Posterior vena cava (tissue), 2 donors: ENCODE measurements around the gene PTPA. TPM values are rescaled to one million over a fixed set of nuclear protein-coding genes. Genes with fewer than 3 reads are reported as not detected.

Source experiments
- DNase-seq: peaks from one replicate; pipeline ENCODE4 v3.0.0-alpha.2; 2020; ENCODE audit warnings: low spot score
- intact Hi-C, 2 donors: fragments of 100-400 bp; cut with DNase I; formaldehyde crosslinking; loops; one replicate each; pipeline versions ENCODE4 v1.14.1 to v1.14.2; 2022 to 2023
- total RNA-seq, 2 donors: library from RNA; stranded (reverse); fragmentation: NEBNext Ultra II Directional; extraction: Animal tissue kit (Norgen Biotek cat#: 25700); gene quantifications; one replicate each; pipeline ENCODE4 v1.2.1, GENCODE V29; 2021
- donor health status: DM: yes; HTN: yes; CAD: no.
- donor health status: DM: yes; HTN: yes; CAD: no.

The PTPA gene
- total RNA-seq, 2 donors from 2014 or later, result 82.4 to 100 TPM

- DNase-seq, result no peak
- intact Hi-C loops, result no loop called here
These were observed 31.4 kb upstream of the PTPA start for GRCh38 chr9:129079829-129080228.

GRCh38 chr9:129080298-129080600, 31.0 kb upstream of the PTPA start:
- intact Hi-C loops, result no loop called here
- DNase-seq, result no peak

- intact Hi-C loops, result no loop called here
These were observed 30.4 kb upstream of the PTPA start, which contains the start of gene DOLPP1 for GRCh38 chr9:129080601-129081387. Gene DOLPP1, plus strand, starts transcription at chr9:129081111. Its CDS starts 21 bp downstream, at chr9:129081132.

GRCh38 chr9:129081388-129081904, 29.8 kb upstream of the PTPA start:
- intact Hi-C loops, result no loop called here
- DNase-seq, result no peak

More at GRCh38 chr9:129080601-129081387, 30.4 kb upstream of the PTPA start, which contains the start of gene DOLPP1:
- DNase-seq, result peak; percentile 100

- intact Hi-C loops, result no loop called here
- DNase-seq, result no peak
These were observed 27.1 kb upstream of the PTPA start for GRCh38 chr9:129084087-129084486.

- intact Hi-C loops, result loop anchor here in 1 of 2 donors (5.0 kb wide), 1 partner anchor 1162 kb away; no protein-coding TSS in a partner anchor
- DNase-seq, result no peak
These were observed 22.0 kb upstream of the PTPA start for GRCh38 chr9:129089246-129089645.

GRCh38 chr9:129093602-129094386, 17.4 kb upstream of the PTPA start:
- intact Hi-C loops, result no loop called here
- no peak for DNase-seq

GRCh38 chr9:129094387-129095169, 16.6 kb upstream of the PTPA start:
- intact Hi-C loops, result no loop called here
- DNase-seq, result no peak

- intact Hi-C loops, result no loop called here
- no peak for DNase-seq
These were observed 16.0 kb upstream of the PTPA start for GRCh38 chr9:129095170-129095667.

GRCh38 chr9:129095908-129096307, 15.3 kb upstream of the PTPA start:
- intact Hi-C loops, result no loop called here

GRCh38 chr9:129097671-129098306, 13.4 kb upstream of the PTPA start:
- DNase-seq, result no peak
- intact Hi-C loops, result no loop called here

More at GRCh38 chr9:129095908-129096307, 15.3 kb upstream of the PTPA start:
- no peak for DNase-seq

GRCh38 chr9:129098328-129098727, 12.9 kb upstream of the PTPA start:
- DNase-seq, result no peak
- intact Hi-C loops, result no loop called here

GRCh38 chr9:129100383-129101169, 10.6 kb upstream of the PTPA start:
- no peak for DNase-seq
- intact Hi-C loops, result no loop called here

GRCh38 chr9:129101279-129101678, 9.9 kb upstream of the PTPA start:
- no peak for DNase-seq

GRCh38 chr9:129102095-129102525, 9.1 kb upstream of the PTPA start:
- intact Hi-C loops, result no loop called here

More at GRCh38 chr9:129101279-129101678, 9.9 kb upstream of the PTPA start:
- intact Hi-C loops, result no loop called here

GRCh38 chr9:129102791-129103594, 8.2 kb upstream of the PTPA start:
- DNase-seq, result no peak

More at GRCh38 chr9:129102095-129102525, 9.1 kb upstream of the PTPA start:
- no peak for DNase-seq

GRCh38 chr9:129103595-129103965, 7.6 kb upstream of the PTPA start:
- intact Hi-C loops, result no loop called here
- no peak for DNase-seq

More at GRCh38 chr9:129102791-129103594, 8.2 kb upstream of the PTPA start:
- intact Hi-C loops, result no loop called here
